ENCODE results near the gene DES. TPM values are rescaled to one million over a fixed set of nuclear protein-coding genes. Genes with fewer than 3 reads are reported as not detected.

Gene DES
- total RNA-seq, 2 experiments from 2014 or later, result not detected

- Mint-ChIP-seq H3K27me3 (peaks cover 2% of the 10 kb centered on the region), H3K36me3 (no peaks in the 10 kb centered on the region), H3K27ac (no peak overlapping the region), H3K4me1 (ENCODE audit: low read depth) (peaks cover 4% of the 10 kb centered on the region), H3K9me3 (no peaks in the 10 kb centered on the region), H3K4me3 (no peak overlapping the region)
- intact Hi-C loops (cut with micrococcal nuclease), result no loop called here
- no peak for DNase-seq
- CTCF ChIA-PET, result interaction anchor here (0.8 to 9.8 kb wide), 10 partner anchors 12 to 68 kb away, joined by 3 to 95 read pairs (median 6); partner anchors contain the start of genes CHPF, GMPPA and TMEM198
- POLR2A ChIA-PET, result no interaction called here
Observed at GRCh38 chr2:219475278-219475677, 57.1 kb downstream of the DES start.

- ChIA-PET CTCF (interaction anchor here (0.6 to 9.8 kb wide), 16 partner anchors 10 to 918 kb away, joined by 3 to 95 read pairs (median 5); partner anchors contain the start of genes CHPF, GMPPA and TMEM198), POLR2A (no interaction called here)
- Mint-ChIP-seq H3K36me3 (no peaks in the 10 kb centered on the region), H3K4me3 (no peak overlapping the region), H3K9me3 (no peaks in the 10 kb centered on the region), H3K27ac (no peak overlapping the region), H3K27me3 (peaks cover 3% of the 10 kb centered on the region), H3K4me1 (ENCODE audit: low read depth) (peaks cover 4% of the 10 kb centered on the region)
- intact Hi-C loops (cut with micrococcal nuclease), result loop anchor here (1.0 to 2.0 kb wide), 2 partner anchors 23 to 54 kb away; partner anchors contain the start of gene GMPPA
- peak; percentile 78 for DNase-seq
Observed at GRCh38 chr2:219475697-219476651, 57.8 kb downstream of the DES start.

Other genes starting within 250 kb of the DES start
- 1 to 10 TPM; 1.1 to 2.3 TPM for gene SLC23A3, start 248.3 kb upstream of the DES start, total RNA-seq
- gene CNPPD1, start 241.5 kb upstream of the DES start, total RNA-seq, result 10 to 100 TPM; 42.0 to 43.4 TPM
- 10 to 100 TPM; 60.3 to 67.9 TPM for gene RETREG2, start 240.1 kb upstream of the DES start, total RNA-seq
- 10 to 100 TPM; 31.9 to 34.4 TPM for gene ZFAND2B, start 211.6 kb upstream of the DES start, total RNA-seq
- gene ABCB6, start 199.4 kb upstream of the DES start, total RNA-seq, result 10 to 100 TPM; 11.5 to 11.7 TPM
- gene ATG9A, start 188.7 kb upstream of the DES start, total RNA-seq, result 10 to 100 TPM; 34.7 to 39.5 TPM
- gene ANKZF1, start 188.6 kb upstream of the DES start, total RNA-seq, result 10 to 100 TPM; 97.0 to 97.5 TPM
- gene GLB1L, start 172.9 kb upstream of the DES start, total RNA-seq, result 1 to 10 TPM; 4.8 to 4.9 TPM
- 10 to 100 TPM; 37.1 to 37.8 TPM for gene STK16, start 172.9 kb upstream of the DES start, total RNA-seq
- not detected for gene TUBA4B, start 165.1 kb upstream of the DES start, total RNA-seq
- 100 to 1,000 TPM; 219 to 229 TPM for gene TUBA4A, start 164.5 kb upstream of the DES start, total RNA-seq
- gene DNAJB2, start 139.0 kb upstream of the DES start, total RNA-seq, result 10 to 100 TPM; 37.3 to 39.1 TPM
- gene PTPRN, start 109.0 kb upstream of the DES start, total RNA-seq, result under 1 TPM in 1 of 2 experiments, not detected in 1; 0.24 TPM
- gene RESP18, start 85.6 kb upstream of the DES start, total RNA-seq, result not detected
- gene DNPEP, start 30.5 kb upstream of the DES start, total RNA-seq, result 10 to 100 TPM; 71.6 to 74.2 TPM
- 1 to 10 TPM; 1.1 to 1.7 TPM for gene SPEG, start 16.5 kb downstream of the DES start, total RNA-seq
- 10 to 100 TPM; 37.1 to 37.4 TPM for gene GMPPA, start 80.5 kb downstream of the DES start, total RNA-seq
- under 1 TPM in 1 of 2 experiments, not detected in 1; 0.07 TPM for gene ASIC4, start 96.1 kb downstream of the DES start, total RNA-seq
- 10 to 100 TPM; 19.9 to 21.0 TPM for gene CHPF, start 125.4 kb downstream of the DES start, total RNA-seq
- gene TMEM198, start 125.7 kb downstream of the DES start, total RNA-seq, result 1 to 10 TPM; 2.6 to 4.4 TPM
- under 1 TPM; 0.83 to 0.94 TPM for gene OBSL1, start 153.2 kb downstream of the DES start, total RNA-seq
- not detected for gene INHA, start 153.9 kb downstream of the DES start, total RNA-seq
- 10 to 100 TPM; 28.7 to 28.9 TPM for gene STK11IP, start 179.5 kb downstream of the DES start, total RNA-seq
- gene SLC4A3, start 209.3 kb downstream of the DES start, total RNA-seq, result not detected

All from activated CD4-positive, alpha-beta memory T cell treated with anti-CD3 and anti-CD28 coated beads for 36 hours (primary cell).